GM12873 (cell line): ENCODE measurements around the gene UGT1A3.

Experiments used
- CTCF ChIP-seq: IDR thresholded peaks from 2 replicates; pipeline ENCODE4 v1.5.1; 2012; ENCODE audit warnings: low read depth, mild to moderate bottlenecking, moderate library complexity, low read length, control low read depth; ENCODE audit not compliant: insufficient read depth; ENCODE audit errors: missing control alignments

Gene UGT1A3

GRCh38 chr2:233772153-233772552 is 43.3 kb downstream of the UGT1A3 start:
- TF ChIP-seq CTCF: no peak

GRCh38 chr2:233772583-233772982 is 43.7 kb downstream of the UGT1A3 start:
- no peak for TF ChIP-seq CTCF

- TF ChIP-seq CTCF: no peak
Observed at GRCh38 chr2:233773854-233774253, 45.0 kb downstream of the UGT1A3 start.

GRCh38 chr2:233775414-233775813 is 46.6 kb downstream of the UGT1A3 start:
- TF ChIP-seq CTCF: no peak

- TF ChIP-seq CTCF: no peak
Observed at GRCh38 chr2:233778030-233778429, 49.2 kb downstream of the UGT1A3 start, which contains the start of gene MROH2A. MROH2A (plus strand) TSS chr2:233778330; CDS start chr2:233779359, 1,029 bp downstream.

GRCh38 chr2:233779722-233780121 is 50.9 kb downstream of the UGT1A3 start:
- no peak for TF ChIP-seq CTCF

GRCh38 chr2:233780771-233781170 is 51.9 kb downstream of the UGT1A3 start:
- TF ChIP-seq CTCF: no peak

GRCh38 chr2:233789554-233789953 is 60.7 kb downstream of the UGT1A3 start:
- TF ChIP-seq CTCF: no peak
